Liver (tissue), 3 donors: Measurements from ENCODE around the gene MAPKAPK2.

ENCODE experiments used
- CTCF ChIP-seq: fragments of 150-350 bp; IDR thresholded peaks from 2 replicates; pipeline ENCODE4 v1.5.1; 2017; ENCODE audit warnings: improper control_type of control experiment, low read depth, low read length; ENCODE audit not compliant: missing input control
- NR2F2 ChIP-seq: IDR thresholded peaks from 2 replicates; pipeline ENCODE4 v1.6.1; 2016; ENCODE audit warnings: antibody characterized with exemption
- RXRA ChIP-seq, 2 donors: IDR thresholded peaks; 2 replicates each; pipeline ENCODE4 v1.6.1; 2017 to 2018; ENCODE audit warnings: antibody characterized with exemption in 2 of 2, mild to moderate bottlenecking in 1 of 2
- TAF1 ChIP-seq: conservative IDR thresholded peaks from 2 replicates; pipeline ENCODE4 v1.6.1; 2016; ENCODE audit warnings: antibody characterized with exemption, mild to moderate bottlenecking
- YY1 ChIP-seq: IDR thresholded peaks from 2 replicates; pipeline ENCODE4 v1.6.1; 2016; ENCODE audit warnings: antibody characterized with exemption, mild to moderate bottlenecking
- donor health status: healthy.
- donor health status: healthy.

GRCh38 chr1:206741142-206741701, 56.5 kb downstream of the MAPKAPK2 start:
- TF ChIP-seq YY1 (no peak), TAF1 (no peak), CTCF (no peak), RXRA (IDR thresholded peaks at IDR 0.05) (no peak), NR2F2 (no peak)
